CD4-positive, alpha-beta T cell (primary cell): Measurements from ENCODE around the gene MYCBP2. TPM values are rescaled to one million over a fixed set of nuclear protein-coding genes. Genes with fewer than 3 reads are reported as not detected.

ENCODE experiments used
- ATAC-seq: fragments of 200-7000 bp; cut with Tn5 transposase; one replicate; pipeline ENCODE4 v1.10.0; 2022; ENCODE audit warnings: mild to moderate bottlenecking; ENCODE audit not compliant: poor library complexity
- CTCF ChIA-PET: fragments of 350-600 bp; sonication (Branson Sonifier 250); formaldehyde crosslinking; loops from one replicate; lab custom pipeline; 2021; ENCODE audit warnings: antibody characterized with exemption, inconsistent platforms; lab: Charles Lee
- POLR2A ChIA-PET: fragments of 350-600 bp; sonication (Branson Sonifier 250); formaldehyde crosslinking; loops from one replicate; lab custom pipeline; 2021; ENCODE audit warnings: antibody characterized with exemption, inconsistent platforms; lab: Charles Lee
- DNase-seq, 14 experiments: peaks; one replicate each; pipeline ENCODE4 v3.0.0-alpha.2; 2013 to 2020; ENCODE audit warnings: mixed read lengths in 2 of 14
- H3K27ac ChIP-seq, 2 donors: one replicate each; pipeline versions ENCODE4 v1.5.1 to v1.7.0; 2013; ENCODE audit warnings: low read length in 2 of 2, low read depth in 1 of 2, mild to moderate bottlenecking in 1 of 2
- H3K27me3 ChIP-seq, 2 experiments: 1 replicate in 1 of 2; 2 replicates in 1 of 2; pipeline versions ENCODE4 v1.6.1 to v1.7.0; 2013; ENCODE audit warnings: low read length in 2 of 2, control low read depth in 1 of 2, mild to moderate bottlenecking in 1 of 2, moderate library complexity in 1 of 2; ENCODE audit not compliant: insufficient read depth in 2 of 2, control insufficient read depth in 1 of 2
- H3K36me3 ChIP-seq: one replicate; pipeline ENCODE4 v1.6.1; 2013; ENCODE audit warnings: low read length, control low read depth; ENCODE audit not compliant: insufficient read depth
- H3K4me1 ChIP-seq: one replicate; pipeline ENCODE4 v1.6.1; 2013; ENCODE audit warnings: low read length, control low read depth; ENCODE audit not compliant: insufficient read depth
- H3K4me3 ChIP-seq: one replicate; pipeline ENCODE4 v1.5.1; 2013; ENCODE audit warnings: mild to moderate bottlenecking, low read length, moderate library complexity
- H3K9me3 ChIP-seq, 2 experiments: 1 replicate in 1 of 2; 2 replicates in 1 of 2; pipeline versions ENCODE4 v1.6.1 to v1.7.0; 2013; ENCODE audit warnings: low read length in 2 of 2, mild to moderate bottlenecking in 2 of 2, control low read depth in 1 of 2, moderate library complexity in 1 of 2; ENCODE audit not compliant: control insufficient read depth in 1 of 2, insufficient read depth in 1 of 2
- H3K27ac Mint-ChIP-seq: one replicate; pipeline ENCODE4 v1.8.0; 2020; ENCODE audit warnings: mixed read lengths
- H3K27me3 Mint-ChIP-seq: one replicate; pipeline ENCODE4 v1.8.0; 2021; ENCODE audit warnings: mixed read lengths
- H3K36me3 Mint-ChIP-seq: one replicate; pipeline ENCODE4 v1.8.0; 2021; ENCODE audit warnings: low read depth, mixed read lengths
- H3K4me1 Mint-ChIP-seq: one replicate; pipeline ENCODE4 v1.8.0; 2021; ENCODE audit warnings: low read depth, mixed read lengths
- H3K4me3 Mint-ChIP-seq: one replicate; pipeline ENCODE4 v1.8.0; 2020; ENCODE audit warnings: mild to moderate bottlenecking, mixed read lengths
- H3K9me3 Mint-ChIP-seq: one replicate; pipeline ENCODE4 v1.8.0; 2020; ENCODE audit warnings: mixed read lengths
- CTCF ChIP-seq: fragments of 200-600 bp; IDR thresholded peaks from one replicate; pipeline ENCODE4 v1.8.0; 2022; ENCODE audit warnings: antibody characterized with exemption, mild to moderate bottlenecking
- intact Hi-C, 2 experiments: fragments of 100-400 bp; cut with DNase I in 1 of 2; cut with micrococcal nuclease in 1 of 2; formaldehyde crosslinking; loops; one replicate each; pipeline versions ENCODE4 v1.15.1 to v1.9.0; 2023 to 2025; cut with DNase I, micrococcal nuclease
- total RNA-seq, 174 experiments: library from RNA in 2 of 174; stranded (reverse) in 2 of 174; gene quantifications; one replicate each; pipeline ENCODE4 v1.2.3 and lab custom pipeline; 2021 to 2026

MYCBP2 gene
- total RNA-seq, 2 experiments from 2014 or later, result 116 to 119 TPM

GRCh38 chr13:77079902-77080413 lies 246.9 kb downstream of the MYCBP2 start:
- no peak overlapping the region for H3K4me3 ChIP-seq
- H3K27me3 ChIP-seq, result no peaks in the 10 kb centered on the region
- no peak for TF ChIP-seq CTCF
- ChIA-PET POLR2A (no interaction called here), CTCF (no interaction called here)
- Mint-ChIP-seq H3K27me3 (no peaks in the 10 kb centered on the region), H3K27ac (no peak overlapping the region), H3K9me3 (no peaks in the 10 kb centered on the region), H3K36me3 (peaks cover 100% of the 10 kb centered on the region), H3K4me1 (no peaks in the 10 kb centered on the region), H3K4me3 (no peak overlapping the region)
- peaks cover 95% of the 10 kb centered on the region for H3K36me3 ChIP-seq
- no peak overlapping the region for H3K27ac ChIP-seq
- intact Hi-C loops, result loop anchor here in 1 of 2 experiments (5.0 kb wide), 1 partner anchor 97 kb away; no protein-coding TSS in a partner anchor
- H3K9me3 ChIP-seq, result no peaks in the 10 kb centered on the region
- DNase-seq (no peak), ATAC-seq (no peak)
- H3K4me1 ChIP-seq, result no peaks in the 10 kb centered on the region

- Mint-ChIP-seq H3K27ac (peak overlapping the region; percentile 44), H3K4me1 (no peaks in the 10 kb centered on the region), H3K27me3 (no peaks in the 10 kb centered on the region), H3K4me3 (no peak overlapping the region), H3K36me3 (peaks cover 87% of the 10 kb centered on the region), H3K9me3 (no peaks in the 10 kb centered on the region)
- Histone ChIP-seq H3K9me3 (no peaks in the 10 kb centered on the region), H3K27me3 (no peaks in the 10 kb centered on the region), H3K27ac (no peak overlapping the region), H3K4me3 (no peak overlapping the region), H3K4me1 (no peaks in the 10 kb centered on the region), H3K36me3 (peaks cover 76% of the 10 kb centered on the region)
- intact Hi-C loops, result loop anchor here in 1 of 2 experiments (10.0 kb wide), 1 partner anchor 197 kb away; no protein-coding TSS in a partner anchor
- DNase-seq (no peak), ATAC-seq (no peak)
- no peak for TF ChIP-seq CTCF
- ChIA-PET POLR2A (no interaction called here), CTCF (interaction anchor here (1.0 kb wide), 1 partner anchor 9 kb away, joined by 4 read pairs; no protein-coding TSS in a partner anchor)
These were observed 259.4 kb downstream of the MYCBP2 start for GRCh38 chr13:77067519-77067918.

GRCh38 chr13:77065461-77066147 lies 261.3 kb downstream of the MYCBP2 start:
- DNase-seq (no peak), ATAC-seq (no peak)
- intact Hi-C loops, result loop anchor here in 1 of 2 experiments (10.0 kb wide), 1 partner anchor 199 kb away; no protein-coding TSS in a partner anchor
- H3K27ac Mint-ChIP-seq, result peak overlapping the region; percentile 27
- POLR2A ChIA-PET, result interaction anchor here (0.6 kb wide), 1 partner anchor 40 kb away, joined by 4 read pairs; no protein-coding TSS in a partner anchor
- H3K36me3 Mint-ChIP-seq, result peaks cover 94% of the 10 kb centered on the region
- Histone ChIP-seq H3K4me1 (no peaks in the 10 kb centered on the region), H3K27me3 (no peaks in the 10 kb centered on the region), H3K9me3 (no peaks in the 10 kb centered on the region), H3K27ac (no peak overlapping the region), H3K36me3 (peaks cover 87% of the 10 kb centered on the region), H3K4me3 (no peak overlapping the region)
- CTCF ChIA-PET, result no interaction called here
- no peak for TF ChIP-seq CTCF
- no peaks in the 10 kb centered on the region for H3K9me3 Mint-ChIP-seq
- H3K27me3 Mint-ChIP-seq, result no peaks in the 10 kb centered on the region
- no peak overlapping the region for H3K4me3 Mint-ChIP-seq
- H3K4me1 Mint-ChIP-seq, result no peaks in the 10 kb centered on the region
